Keratinocyte (primary cell): ENCODE data around the gene RGS10. TPM values are rescaled to one million over a fixed set of nuclear protein-coding genes. Genes with fewer than 3 reads are reported as not detected.
"Not testable (repeated sequence)": the region's sequence is repeated elsewhere in the genome, so short reads cannot be mapped to it uniquely, and the experiment has no call there.

Experiments
- DNase-seq: peaks from one replicate; pipeline ENCODE4 v3.0.0-alpha.2; 2011; ENCODE audit warnings: low read depth, missing footprints, low spot score
- FAIRE-seq: peaks from 2 replicates; lab custom pipeline; 2011; peaks lifted over from hg19 to GRCh38; lab: Jason Lieb, UNC
- H2AFZ ChIP-seq: 2 replicates; pipeline ENCODE4 v1.6.0; 2012; ENCODE audit warnings: low read length, control low read depth, inconsistent platforms; ENCODE audit not compliant: control insufficient read depth
- H3K27ac ChIP-seq: 2 replicates; pipeline ENCODE4 v1.5.1; 2011; ENCODE audit warnings: low read length; ENCODE audit not compliant: control insufficient read depth, insufficient read depth
- H3K27me3 ChIP-seq: 3 replicates; pipeline ENCODE4 v1.6.0; 2011; ENCODE audit warnings: low read length; ENCODE audit not compliant: control insufficient read depth, insufficient read depth; ENCODE audit errors: extremely low read depth
- H3K36me3 ChIP-seq, 2 experiments: 2 replicates in 1 of 2; 3 replicates in 1 of 2; pipeline ENCODE4 v1.5.1; 2011; ENCODE audit warnings: low read length in 2 of 2, mild to moderate bottlenecking in 1 of 2; ENCODE audit not compliant: control insufficient read depth in 2 of 2, insufficient read depth in 2 of 2; ENCODE audit errors: extremely low read depth in 1 of 2
- H3K4me1 ChIP-seq: 3 replicates; pipeline ENCODE4 v1.5.1; 2011; ENCODE audit warnings: low read length; ENCODE audit not compliant: control insufficient read depth, insufficient read depth; ENCODE audit errors: extremely low read depth
- H3K4me2 ChIP-seq: 3 replicates; pipeline ENCODE4 v1.6.0; 2011; ENCODE audit warnings: low read depth, low read length; ENCODE audit not compliant: control insufficient read depth, insufficient read depth; ENCODE audit errors: extremely low read depth
- H3K4me3 ChIP-seq, 3 experiments: fragments of 200-600 bp in 1 of 3; sonication (generic) in 1 of 3; 2 replicates in 2 of 3; 3 replicates in 1 of 3; pipeline ENCODE4 v1.5.1; 2011 to 2016; ENCODE audit warnings: low read length in 3 of 3, mild to moderate bottlenecking in 3 of 3, control low read depth in 2 of 3, inconsistent platforms in 1 of 3, low read depth in 1 of 3, mixed read lengths in 1 of 3, mixed run types in 1 of 3, moderate library complexity in 1 of 3; ENCODE audit not compliant: control insufficient read depth in 2 of 3, insufficient read depth in 2 of 3; ENCODE audit errors: extremely low read depth in 1 of 3
- H3K79me2 ChIP-seq: 2 replicates; pipeline ENCODE4 v1.6.0; 2012; ENCODE audit warnings: low read length; ENCODE audit not compliant: control insufficient read depth, insufficient read depth
- H3K9ac ChIP-seq: 3 replicates; pipeline ENCODE4 v1.6.0; 2011; ENCODE audit warnings: low read length; ENCODE audit not compliant: control insufficient read depth, insufficient read depth; ENCODE audit errors: extremely low read depth
- H3K9me1 ChIP-seq: 3 replicates; pipeline ENCODE4 v1.6.0; 2011; ENCODE audit warnings: low read length; ENCODE audit not compliant: control insufficient read depth, insufficient read depth; ENCODE audit errors: extremely low read depth
- H3K9me3 ChIP-seq: 2 replicates; pipeline ENCODE4 v1.5.1; 2012; ENCODE audit warnings: low read depth, low read length; ENCODE audit not compliant: control insufficient read depth
- H4K20me1 ChIP-seq: 3 replicates; pipeline ENCODE4 v1.6.0; 2011; ENCODE audit warnings: low read length; ENCODE audit not compliant: control insufficient read depth, insufficient read depth; ENCODE audit errors: extremely low read depth
- CTCF ChIP-seq, 3 experiments: IDR thresholded peaks in 1 of 3; conservative IDR thresholded peaks in 1 of 3; optimal IDR thresholded peaks in 1 of 3; 2 replicates in 2 of 3; 3 replicates in 1 of 3; pipeline versions ENCODE3 to v1.5.1; 2011; ENCODE audit warnings: low read length in 3 of 3, mild to moderate bottlenecking in 3 of 3, moderate library complexity in 2 of 3, control low read depth in 1 of 3, inconsistent platforms in 1 of 3; ENCODE audit not compliant: insufficient read depth in 2 of 3; ENCODE audit errors: extremely low read depth in 1 of 3
- EZH2 ChIP-seq: IDR thresholded peaks from one replicate; pipeline ENCODE4 v1.6.1; 2012; ENCODE audit warnings: inconsistent platforms, mild to moderate bottlenecking, low read length, moderate library complexity
- dilution Hi-C: fragments of 300-500 bp; cut with MboI; formaldehyde crosslinking; loops from one replicate; pipeline ENCODE4 v1.7.0; 2020; ENCODE audit warnings: low sequenced_read_pairs; ENCODE audit not compliant: extremely low pct_ligation_motif_present
- polyA plus RNA-seq, 5 experiments: library from polyadenylated mRNA; depleted of rRNA in 3 of 5; stranded (reverse) in 3 of 5; stranded (forward) in 1 of 5; unstranded in 1 of 5; fragments of >200 nt; gene quantifications; 1 replicate in 1 of 5; 2 replicates in 3 of 5; 3 replicates in 1 of 5; pipeline versions ENCODE4 v1.2.1 to v1.2.3, GENCODE V29; 2011 to 2012; ENCODE audit warnings: missing spikeins in 2 of 5, low read depth in 1 of 5, low replicate concordance in 1 of 5

RGS10 gene
- polyA plus RNA-seq, 1 donor (not counting 4 experiments of a cell fraction or from before 2014, with no cell fraction given), result 87.8 TPM

DNA sequence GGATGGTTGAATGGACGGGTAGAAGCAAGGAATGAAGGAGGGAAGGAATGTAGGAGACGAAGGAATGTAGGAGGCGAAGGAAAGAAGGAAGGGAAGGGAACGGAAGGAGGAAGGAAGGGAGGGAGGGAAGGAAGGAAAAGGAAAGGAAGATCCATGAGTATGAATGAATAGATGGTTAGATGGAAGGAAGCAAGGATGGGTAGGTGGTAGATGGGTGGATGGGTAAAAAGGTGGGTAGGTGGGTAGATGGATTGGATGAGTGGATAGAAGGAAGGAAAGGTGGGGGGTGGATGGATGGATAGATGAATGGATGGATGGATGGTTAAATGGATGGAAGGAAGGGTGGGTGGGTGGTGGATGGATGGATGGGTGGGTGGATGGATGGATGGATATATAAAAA is 77.4 kb downstream of the RGS10 start:
- Histone ChIP-seq H3K9ac (no peak overlapping the region), H3K9me1 (no peaks in the 10 kb centered on the region), H2AFZ (no peak overlapping the region), H3K27ac (no peak overlapping the region), H3K4me2 (no peak overlapping the region), H3K4me1 (peaks cover 12% of the 10 kb centered on the region), H3K27me3 (peaks cover 4% of the 10 kb centered on the region), H4K20me1 (no peaks in the 10 kb centered on the region), H3K36me3 (no peaks in the 10 kb centered on the region), H3K79me2 (no peaks in the 10 kb centered on the region), H3K4me3 (no peak overlapping the region), H3K9me3 (no peaks in the 10 kb centered on the region)
- DNase-seq (no peak), FAIRE-seq (no peak)
- dilution Hi-C loops, result no loop called here
- TF ChIP-seq CTCF (optimal IDR thresholded peaks at IDR 0.05 in 1 of 3, IDR thresholded peaks at IDR 0.05 in 1 of 3, conservative IDR thresholded peaks at IDR 0.05 in 1 of 3; ENCODE audit: extremely low read depth in 1 of 3, insufficient read depth in 2 of 3, low read length in 3 of 3) (no peak), EZH2 (no peak)

DNA sequence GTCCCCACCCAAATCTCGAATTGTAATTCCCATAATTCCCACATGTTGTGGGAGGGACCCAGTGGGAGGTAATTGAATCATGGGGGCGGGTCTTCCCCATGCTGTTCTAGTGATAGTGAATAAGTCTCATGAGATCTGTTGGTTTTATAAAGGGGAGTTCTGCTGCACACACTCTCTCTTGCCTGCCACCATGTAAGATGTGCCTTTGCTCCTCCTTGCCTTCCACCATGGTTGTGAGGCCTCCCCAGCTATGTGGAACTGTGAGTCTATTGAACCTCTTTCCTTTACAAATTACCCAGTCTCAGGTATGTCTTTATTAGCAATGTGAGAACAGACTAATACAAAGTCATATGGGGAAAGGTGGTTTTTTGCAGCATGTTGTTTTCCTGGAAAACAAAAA is 79.3 kb downstream of the RGS10 start:
- H4K20me1 ChIP-seq, H2AFZ ChIP-seq, H3K4me2 ChIP-seq, H3K9me3 ChIP-seq, H3K9me1 ChIP-seq, FAIRE-seq, H3K27me3 ChIP-seq, DNase-seq, H3K36me3 ChIP-seq, H3K27ac ChIP-seq, H3K79me2 ChIP-seq, H3K9ac ChIP-seq, dilution Hi-C loops, H3K4me3 ChIP-seq: not testable (repeated sequence)
- H3K4me1 ChIP-seq, result peaks cover 12% of the 10 kb centered on the region

DNA sequence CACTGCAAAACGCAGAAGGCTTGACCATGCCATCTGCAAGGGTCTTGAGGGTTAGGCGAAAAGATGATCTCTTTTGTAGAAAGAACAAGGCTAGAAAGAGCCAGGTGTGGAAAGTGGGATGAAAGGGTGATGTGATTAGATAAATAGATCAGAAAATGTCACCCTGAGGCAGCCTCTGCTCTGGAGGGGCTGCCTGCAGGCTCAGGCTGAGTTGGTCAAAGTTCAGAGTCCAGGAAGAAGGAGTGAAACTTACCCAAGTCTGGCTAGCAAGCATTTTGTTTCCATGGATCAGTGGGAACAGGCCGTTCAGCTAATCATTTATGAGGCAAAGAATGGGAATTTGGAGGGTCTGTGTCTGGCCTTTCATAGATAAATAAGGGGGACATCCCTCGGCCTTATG is 79.7 kb downstream of the RGS10 start:
- Histone ChIP-seq H3K9ac (no peak overlapping the region), H3K9me1 (no peaks in the 10 kb centered on the region), H3K4me3 (no peak overlapping the region), H3K36me3 (no peaks in the 10 kb centered on the region), H3K79me2 (no peaks in the 10 kb centered on the region), H4K20me1 (no peaks in the 10 kb centered on the region), H2AFZ (no peak overlapping the region), H3K27me3 (no peaks in the 10 kb centered on the region), H3K27ac (no peak overlapping the region), H3K4me2 (no peak overlapping the region), H3K9me3 (no peaks in the 10 kb centered on the region), H3K4me1 (peaks cover 12% of the 10 kb centered on the region)
- no peak for DNase-seq
- dilution Hi-C loops, result no loop called here
- TF ChIP-seq CTCF (optimal IDR thresholded peaks at IDR 0.05 in 1 of 3, IDR thresholded peaks at IDR 0.05 in 1 of 3, conservative IDR thresholded peaks at IDR 0.05 in 1 of 3; ENCODE audit: extremely low read depth in 1 of 3, insufficient read depth in 2 of 3, low read length in 3 of 3) (no peak), EZH2 (no peak)
- FAIRE-seq, result no peak
